ENCODE results near the gene STXBP6.

DNA sequence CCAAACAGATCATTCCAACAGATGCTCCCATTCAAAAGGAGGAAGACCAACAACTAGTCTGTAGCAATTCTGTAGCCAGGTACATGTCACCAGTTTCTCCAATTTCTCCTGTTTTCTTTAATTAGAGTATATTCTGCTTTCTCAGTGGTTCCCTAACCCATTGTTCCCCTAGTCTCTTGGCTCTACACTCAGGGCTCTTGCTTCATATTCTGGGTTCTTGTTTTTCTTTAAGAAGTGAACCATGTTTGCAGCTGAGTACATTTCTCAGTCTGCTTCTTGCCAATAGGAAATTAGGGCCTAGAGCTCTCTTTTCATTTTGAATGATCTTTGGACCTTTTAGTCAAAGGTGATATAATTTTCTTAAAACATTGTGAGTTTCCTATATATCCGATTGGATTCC lies 29.4 kb upstream of the STXBP6 start:
- TF ChIP-seq POLR2A (IDR thresholded peaks at IDR 0.05), result no peak
- TF ChIP-seq, protein P1, sequence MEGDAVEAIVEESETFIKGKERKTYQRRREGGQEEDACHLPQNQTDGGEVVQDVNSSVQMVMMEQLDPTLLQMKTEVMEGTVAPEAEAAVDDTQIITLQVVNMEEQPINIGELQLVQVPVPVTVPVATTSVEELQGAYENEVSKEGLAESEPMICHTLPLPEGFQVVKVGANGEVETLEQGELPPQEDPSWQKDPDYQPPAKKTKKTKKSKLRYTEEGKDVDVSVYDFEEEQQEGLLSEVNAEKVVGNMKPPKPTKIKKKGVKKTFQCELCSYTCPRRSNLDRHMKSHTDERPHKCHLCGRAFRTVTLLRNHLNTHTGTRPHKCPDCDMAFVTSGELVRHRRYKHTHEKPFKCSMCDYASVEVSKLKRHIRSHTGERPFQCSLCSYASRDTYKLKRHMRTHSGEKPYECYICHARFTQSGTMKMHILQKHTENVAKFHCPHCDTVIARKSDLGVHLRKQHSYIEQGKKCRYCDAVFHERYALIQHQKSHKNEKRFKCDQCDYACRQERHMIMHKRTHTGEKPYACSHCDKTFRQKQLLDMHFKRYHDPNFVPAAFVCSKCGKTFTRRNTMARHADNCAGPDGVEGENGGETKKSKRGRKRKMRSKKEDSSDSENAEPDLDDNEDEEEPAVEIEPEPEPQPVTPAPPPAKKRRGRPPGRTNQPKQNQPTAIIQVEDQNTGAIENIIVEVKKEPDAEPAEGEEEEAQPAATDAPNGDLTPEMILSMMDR (IDR thresholded peaks at IDR 0.05), result no peak

All from uterus (tissue), 2 donors.